PFSK-1 (cell line): ENCODE measurements around the gene PPP1R12B.

Source experiments
- FOXP2 ChIP-seq: optimal IDR thresholded peaks from 2 replicates; pipeline ENCODE3; 2011; ENCODE audit warnings: borderline replicate concordance, control low read depth, inconsistent platforms; ENCODE audit not compliant: insufficient read depth; ENCODE audit errors: extremely low read length, extremely low read depth
- POLR2AphosphoS5 ChIP-seq: IDR thresholded peaks from 2 replicates; pipeline ENCODE4 v1.6.1; 2012; ENCODE audit warnings: low read depth, mild to moderate bottlenecking, control low read depth, low read length, moderate library complexity
- SIN3A ChIP-seq: IDR thresholded peaks from 2 replicates; pipeline ENCODE4 v1.6.1; 2012; ENCODE audit warnings: mild to moderate bottlenecking, low read length, moderate library complexity, borderline replicate concordance; ENCODE audit not compliant: insufficient read depth
- TAF1 ChIP-seq: IDR thresholded peaks from 2 replicates; pipeline ENCODE4 v1.6.1; 2012; ENCODE audit warnings: low read length, control low read depth, borderline replicate concordance; ENCODE audit not compliant: insufficient read depth
- TF ChIP-seq, protein P1 (sequence below), 2 experiments: IDR thresholded peaks; 2 replicates each; pipeline versions ENCODE4 v1.6.1 to v1.8.0; 2011 to 2012; ENCODE audit warnings: low read depth in 2 of 2, low read length in 2 of 2, control low read depth in 1 of 2, inconsistent platforms in 1 of 2, mild to moderate bottlenecking in 1 of 2, moderate library complexity in 1 of 2; ENCODE audit not compliant: insufficient read depth in 1 of 2

PPP1R12B gene

DNA sequence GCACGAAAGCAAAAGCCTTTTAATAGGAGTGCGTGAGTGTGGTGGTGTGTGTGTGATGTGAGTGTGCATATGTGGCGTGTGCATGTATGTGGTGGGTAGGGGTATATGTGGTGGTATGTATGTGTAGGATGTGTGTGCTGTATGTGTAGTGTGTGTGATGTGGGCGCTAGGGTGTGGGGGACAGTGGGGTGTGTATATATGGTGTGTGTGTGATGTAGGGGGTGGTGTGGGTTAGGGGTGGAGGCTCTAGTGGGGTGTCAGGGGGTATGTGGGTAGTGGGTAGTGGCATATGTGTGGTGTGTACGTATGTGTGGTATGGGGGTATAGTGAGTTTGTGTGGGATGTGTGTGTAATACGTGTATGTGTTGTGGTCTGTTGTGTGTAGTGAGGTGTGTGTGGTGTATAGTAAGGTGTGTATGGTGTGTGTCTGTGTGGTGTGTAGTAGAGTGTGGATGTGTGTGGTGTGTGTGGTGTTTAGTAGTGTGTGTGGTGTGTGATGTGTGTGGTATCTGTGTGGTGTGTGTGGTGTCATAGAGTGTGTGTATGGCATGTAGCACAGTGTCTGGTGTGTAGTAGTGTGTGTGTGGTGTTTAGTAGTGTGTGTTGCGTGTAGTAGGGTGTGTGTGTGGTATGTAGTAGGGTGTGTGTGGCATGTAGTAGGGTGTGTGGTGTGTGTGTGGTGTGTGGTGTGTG lies 275.7 kb downstream of the PPP1R12B start:
- TF ChIP-seq, protein P1, sequence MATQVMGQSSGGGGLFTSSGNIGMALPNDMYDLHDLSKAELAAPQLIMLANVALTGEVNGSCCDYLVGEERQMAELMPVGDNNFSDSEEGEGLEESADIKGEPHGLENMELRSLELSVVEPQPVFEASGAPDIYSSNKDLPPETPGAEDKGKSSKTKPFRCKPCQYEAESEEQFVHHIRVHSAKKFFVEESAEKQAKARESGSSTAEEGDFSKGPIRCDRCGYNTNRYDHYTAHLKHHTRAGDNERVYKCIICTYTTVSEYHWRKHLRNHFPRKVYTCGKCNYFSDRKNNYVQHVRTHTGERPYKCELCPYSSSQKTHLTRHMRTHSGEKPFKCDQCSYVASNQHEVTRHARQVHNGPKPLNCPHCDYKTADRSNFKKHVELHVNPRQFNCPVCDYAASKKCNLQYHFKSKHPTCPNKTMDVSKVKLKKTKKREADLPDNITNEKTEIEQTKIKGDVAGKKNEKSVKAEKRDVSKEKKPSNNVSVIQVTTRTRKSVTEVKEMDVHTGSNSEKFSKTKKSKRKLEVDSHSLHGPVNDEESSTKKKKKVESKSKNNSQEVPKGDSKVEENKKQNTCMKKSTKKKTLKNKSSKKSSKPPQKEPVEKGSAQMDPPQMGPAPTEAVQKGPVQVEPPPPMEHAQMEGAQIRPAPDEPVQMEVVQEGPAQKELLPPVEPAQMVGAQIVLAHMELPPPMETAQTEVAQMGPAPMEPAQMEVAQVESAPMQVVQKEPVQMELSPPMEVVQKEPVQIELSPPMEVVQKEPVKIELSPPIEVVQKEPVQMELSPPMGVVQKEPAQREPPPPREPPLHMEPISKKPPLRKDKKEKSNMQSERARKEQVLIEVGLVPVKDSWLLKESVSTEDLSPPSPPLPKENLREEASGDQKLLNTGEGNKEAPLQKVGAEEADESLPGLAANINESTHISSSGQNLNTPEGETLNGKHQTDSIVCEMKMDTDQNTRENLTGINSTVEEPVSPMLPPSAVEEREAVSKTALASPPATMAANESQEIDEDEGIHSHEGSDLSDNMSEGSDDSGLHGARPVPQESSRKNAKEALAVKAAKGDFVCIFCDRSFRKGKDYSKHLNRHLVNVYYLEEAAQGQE (IDR thresholded peaks at IDR 0.05; ENCODE audit: insufficient read depth in 1 of 2, low read depth in 2 of 2, low read length in 2 of 2): no peak
- TF ChIP-seq TAF1: no peak
- TF ChIP-seq SIN3A: no peak
- TF ChIP-seq FOXP2: no peak
- TF ChIP-seq POLR2AphosphoS5: no peak

DNA sequence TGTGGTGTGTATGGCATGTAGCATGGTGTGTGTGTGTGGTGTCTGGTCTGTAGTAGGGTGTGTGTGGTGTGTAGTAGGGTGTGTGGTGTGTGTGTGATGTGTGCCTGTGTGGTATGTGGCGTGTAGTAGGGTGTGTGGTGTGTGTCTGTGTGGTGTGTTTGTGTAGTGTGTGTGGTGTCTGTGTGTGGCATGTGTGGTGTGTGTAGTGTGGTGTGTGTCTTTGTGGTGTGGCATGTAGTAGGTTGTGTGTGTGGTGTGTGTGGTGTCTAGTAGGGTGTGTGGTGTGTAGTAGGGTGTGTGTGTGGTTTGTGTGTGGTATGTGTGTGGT lies 276.2 kb downstream of the PPP1R12B start:
- TF ChIP-seq POLR2AphosphoS5: no peak
- TF ChIP-seq, protein P1 (IDR thresholded peaks at IDR 0.05; ENCODE audit: insufficient read depth in 1 of 2, low read depth in 2 of 2, low read length in 2 of 2): no peak
- no peak for TF ChIP-seq SIN3A
- TF ChIP-seq FOXP2: no peak
- TF ChIP-seq TAF1: no peak

DNA sequence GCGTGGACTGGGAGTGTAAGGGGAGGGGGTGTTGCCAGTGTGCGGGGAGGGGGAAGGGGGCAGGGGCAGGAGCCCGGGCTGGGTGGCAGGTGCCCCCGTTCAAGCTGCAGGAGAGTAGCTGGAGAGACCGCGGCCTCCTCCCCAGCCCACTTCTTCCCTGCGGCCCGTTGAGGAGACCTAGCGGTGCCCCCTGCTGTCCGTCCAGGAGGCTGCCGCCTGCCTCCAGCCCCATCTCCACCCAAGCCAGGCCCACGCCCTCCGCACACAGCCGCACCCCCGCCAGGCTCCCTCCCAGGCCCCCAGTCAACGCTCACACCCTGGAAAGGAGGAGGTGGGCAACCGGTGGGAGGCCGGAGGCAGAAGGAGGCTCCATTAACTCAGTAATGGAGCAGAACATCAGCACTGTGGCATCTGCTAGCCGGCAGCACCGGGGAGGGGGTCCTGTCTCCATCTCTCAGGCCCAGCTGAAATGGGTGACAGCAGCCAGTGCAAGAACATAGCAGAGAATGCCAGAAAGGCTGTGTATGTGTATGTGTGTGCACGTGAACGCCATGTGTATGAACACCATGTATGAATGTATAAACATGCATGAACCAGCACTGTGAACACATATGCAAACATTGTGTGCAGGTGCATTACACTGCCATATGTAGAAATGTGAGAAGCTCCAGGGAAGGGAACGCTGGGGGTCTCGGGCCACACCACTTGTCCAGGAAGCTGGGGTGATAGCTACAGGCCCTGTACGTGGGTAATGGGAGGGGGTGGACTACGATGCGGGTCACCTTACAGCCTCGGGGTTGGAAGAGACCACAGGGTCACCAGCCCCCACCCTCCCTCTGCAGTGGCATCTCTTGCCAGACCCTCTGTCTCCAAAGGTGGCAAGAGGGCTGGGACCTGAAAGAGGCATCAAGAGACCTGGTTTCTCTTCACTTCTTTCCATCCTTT lies 277.2 kb downstream of the PPP1R12B start:
- TF ChIP-seq FOXP2: no peak
- no peak for TF ChIP-seq TAF1
- no peak for TF ChIP-seq SIN3A
- TF ChIP-seq POLR2AphosphoS5: no peak
- TF ChIP-seq, protein P1 (IDR thresholded peaks at IDR 0.05; ENCODE audit: insufficient read depth in 1 of 2, low read depth in 2 of 2, low read length in 2 of 2): no peak

DNA sequence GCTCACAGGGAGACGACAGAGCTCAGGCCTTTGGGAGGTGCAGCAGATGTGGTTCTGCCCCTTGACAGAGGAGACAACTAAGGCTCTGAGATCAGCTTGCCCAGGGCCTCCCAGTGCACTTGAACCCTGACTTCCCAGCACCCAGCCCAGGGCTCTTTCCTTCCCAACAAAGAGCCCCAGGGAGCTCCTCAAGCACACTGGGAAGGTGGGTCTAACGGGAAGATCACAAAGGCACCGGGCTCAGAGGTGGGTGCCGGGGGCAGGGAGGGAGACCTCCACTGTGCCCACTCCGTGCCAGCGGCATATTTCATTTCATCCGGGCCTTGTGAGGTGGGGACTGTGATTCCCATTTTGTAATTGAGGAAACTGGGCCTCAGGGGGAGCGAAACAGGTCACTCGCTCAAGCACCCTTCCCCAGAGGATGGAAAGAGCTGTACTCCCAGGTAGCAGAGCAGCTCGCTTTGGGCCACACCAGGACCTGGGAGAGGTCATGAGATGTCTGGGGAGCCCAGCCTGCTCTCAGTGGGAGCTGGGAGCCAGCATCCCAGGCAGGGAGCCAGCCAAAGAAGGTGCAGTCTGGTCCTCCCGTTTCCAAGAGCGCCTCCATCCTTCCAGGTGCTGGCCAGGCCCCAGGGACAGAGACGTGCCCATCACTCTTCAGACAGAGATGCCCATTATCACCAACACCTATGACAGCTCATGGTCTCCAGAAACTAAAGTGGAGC lies 279.5 kb downstream of the PPP1R12B start:
- no peak for TF ChIP-seq SIN3A
- TF ChIP-seq, protein P1 (IDR thresholded peaks at IDR 0.05; ENCODE audit: insufficient read depth in 1 of 2, low read depth in 2 of 2, low read length in 2 of 2): no peak
- TF ChIP-seq FOXP2: no peak
- no peak for TF ChIP-seq POLR2AphosphoS5
- TF ChIP-seq TAF1: no peak
